Pancreas (tissue), 10 donors: Measurements from ENCODE around the gene YWHAE. TPM values are rescaled to one million over a fixed set of nuclear protein-coding genes. Genes with fewer than 3 reads are reported as not detected.
"Not testable (repeated sequence)": the region's sequence is repeated elsewhere in the genome, so short reads cannot be mapped to it uniquely, and the experiment has no call there.

Experiments
- ATAC-seq, 4 donors: fragments of 200-7000 bp; cut with Tn5 transposase; one replicate each; pipeline versions ENCODE4 v1.8.0 to v1.9.1; 2020; ENCODE audit warnings: mild to moderate bottlenecking in 4 of 4, moderate library complexity in 4 of 4
- DNase-seq, 6 donors: peaks; one replicate each; pipeline ENCODE4 v3.0.0-alpha.2; 2020
- FAIRE-seq: peaks from 2 replicates; lab custom pipeline; 2012; peaks lifted over from hg19 to GRCh38; lab: Jason Lieb, UNC
- H3K27ac ChIP-seq, 4 donors: fragments of 200-600 bp; sonication (generic); 1 replicate in 3 of 4; 2 replicates in 1 of 4; pipeline versions ENCODE4 v1.5.0 to v1.8.0; 2020
- H3K27me3 ChIP-seq, 4 donors: fragments of 200-600 bp; one replicate each; pipeline ENCODE4 v1.8.0; 2021
- H3K36me3 ChIP-seq, 3 donors: fragments of 200-600 bp; sonication (generic) in 1 of 3; one replicate each; pipeline versions ENCODE4 v1.5.0 to v1.8.0; 2020 to 2021
- H3K4me1 ChIP-seq, 3 donors: fragments of 200-600 bp; one replicate each; pipeline ENCODE4 v1.8.0; 2021
- H3K4me3 ChIP-seq, 4 donors: fragments of 200-600 bp; sonication (generic) in 2 of 4; one replicate each; pipeline versions ENCODE4 v1.5.0 to v1.8.0; 2020 to 2021
- H3K9me3 ChIP-seq, 4 donors: fragments of 200-600 bp; one replicate each; pipeline ENCODE4 v1.8.0; 2021
- WGBS, 2 donors: extraction: QIAGEN DNeasy Blood & Tissue Kit; methylation state at CpG; one replicate each; pipeline ENCODE4 v1.1.7; 2013; 5-methylcytosine and 5-hydroxymethylcytosine counted together
- intact Hi-C, 3 donors: fragments of 100-400 bp; cut with DNase I; formaldehyde crosslinking; loops; one replicate each; pipeline versions ENCODE4 v1.11.1 to v1.14.2; 2022
- polyA plus RNA-seq, 2 donors: library from polyadenylated mRNA; stranded (reverse); fragments of 200-250 nt; gene quantifications; one replicate each; pipeline ENCODE4 v1.2.3, GENCODE V29; 2013
- total RNA-seq, 6 donors: library from RNA; stranded (reverse); fragmentation: NEBNext Ultra II Directional in 4 of 6; extraction: Animal tissue kit (Norgen Biotek cat#: 25700) in 4 of 6; gene quantifications; one replicate each; pipeline versions ENCODE4 v1.2.1 to v1.2.4, GENCODE V29; 2021 to 2023
- TF ChIP-seq, protein P1 (sequence below), 4 donors: fragments of 200-600 bp; sonication (generic) in 3 of 4; IDR thresholded peaks; one replicate each; pipeline versions ENCODE4 v1.5.0 to v1.8.0; 2021; ENCODE audit warnings: antibody characterized with exemption in 4 of 4
- donor health status: healthy with polysubstance abuse.
- donor health status: DM: no; HTN: no; CAD: no; lungs with moderate emphysema.
- donor health status: DM: no; HTN: no; CAD: no.
- donor health status: control.
- donor health status: control.
- donor health status: Bipolar disorder and iron deficiency.
- donor health status: DM: yes; HTN: yes; CAD: no.
- donor health status: DM: no; HTN: no; CAD: no.
- donor health status: DM: no; HTN: no; CAD: no.
- donor health status: DM: yes; HTN: yes; CAD: no.

Gene YWHAE
- total and polyA plus RNA-seq, 8 donors = 131 to 236 (median 192) TPM

DNA sequence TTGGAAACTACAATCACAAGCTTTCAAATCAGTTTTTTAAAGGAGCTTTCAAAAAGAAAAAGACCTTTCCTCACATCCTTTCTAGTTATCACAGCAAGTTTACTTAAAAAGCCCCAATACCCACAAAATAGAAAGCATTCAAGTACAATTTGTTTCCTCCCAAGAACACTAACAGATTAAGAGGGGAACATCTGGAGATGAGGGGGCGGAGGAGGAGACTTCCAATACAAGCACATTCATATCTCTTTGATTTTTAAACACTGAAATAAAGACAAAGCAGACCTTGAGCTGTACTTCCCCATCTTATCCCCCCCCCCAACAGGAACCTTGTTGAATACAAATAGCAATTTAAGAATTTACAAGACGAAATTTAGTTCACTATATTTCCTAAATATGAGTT lies 2.0 kb downstream of the YWHAE start:
- DNase-seq (no peak), ATAC-seq (no peak), FAIRE-seq (no peak)
- H3K4me1 ChIP-seq = peaks cover 10 to 33% (median 17%) of the 10 kb centered on the region in 3 donors
- H3K4me3 ChIP-seq = peak overlapping the region in 3 of 4 donors; percentile 54 to 83 (median 82)
- 4 to 6% methylated on average over 2 of the region's 2 CpGs for WGBS, 2 donors
- H3K36me3 ChIP-seq = no peaks in the 10 kb centered on the region
- TF ChIP-seq, protein P1, sequence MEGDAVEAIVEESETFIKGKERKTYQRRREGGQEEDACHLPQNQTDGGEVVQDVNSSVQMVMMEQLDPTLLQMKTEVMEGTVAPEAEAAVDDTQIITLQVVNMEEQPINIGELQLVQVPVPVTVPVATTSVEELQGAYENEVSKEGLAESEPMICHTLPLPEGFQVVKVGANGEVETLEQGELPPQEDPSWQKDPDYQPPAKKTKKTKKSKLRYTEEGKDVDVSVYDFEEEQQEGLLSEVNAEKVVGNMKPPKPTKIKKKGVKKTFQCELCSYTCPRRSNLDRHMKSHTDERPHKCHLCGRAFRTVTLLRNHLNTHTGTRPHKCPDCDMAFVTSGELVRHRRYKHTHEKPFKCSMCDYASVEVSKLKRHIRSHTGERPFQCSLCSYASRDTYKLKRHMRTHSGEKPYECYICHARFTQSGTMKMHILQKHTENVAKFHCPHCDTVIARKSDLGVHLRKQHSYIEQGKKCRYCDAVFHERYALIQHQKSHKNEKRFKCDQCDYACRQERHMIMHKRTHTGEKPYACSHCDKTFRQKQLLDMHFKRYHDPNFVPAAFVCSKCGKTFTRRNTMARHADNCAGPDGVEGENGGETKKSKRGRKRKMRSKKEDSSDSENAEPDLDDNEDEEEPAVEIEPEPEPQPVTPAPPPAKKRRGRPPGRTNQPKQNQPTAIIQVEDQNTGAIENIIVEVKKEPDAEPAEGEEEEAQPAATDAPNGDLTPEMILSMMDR (IDR thresholded peaks at IDR 0.05) = no peak
- H3K9me3 ChIP-seq = no peaks in the 10 kb centered on the region
- H3K27me3 ChIP-seq = no peaks in the 10 kb centered on the region
- H3K27ac ChIP-seq = peak overlapping the region in 2 of 4 donors; percentile 10 to 23
- intact Hi-C loops = no loop called here

DNA sequence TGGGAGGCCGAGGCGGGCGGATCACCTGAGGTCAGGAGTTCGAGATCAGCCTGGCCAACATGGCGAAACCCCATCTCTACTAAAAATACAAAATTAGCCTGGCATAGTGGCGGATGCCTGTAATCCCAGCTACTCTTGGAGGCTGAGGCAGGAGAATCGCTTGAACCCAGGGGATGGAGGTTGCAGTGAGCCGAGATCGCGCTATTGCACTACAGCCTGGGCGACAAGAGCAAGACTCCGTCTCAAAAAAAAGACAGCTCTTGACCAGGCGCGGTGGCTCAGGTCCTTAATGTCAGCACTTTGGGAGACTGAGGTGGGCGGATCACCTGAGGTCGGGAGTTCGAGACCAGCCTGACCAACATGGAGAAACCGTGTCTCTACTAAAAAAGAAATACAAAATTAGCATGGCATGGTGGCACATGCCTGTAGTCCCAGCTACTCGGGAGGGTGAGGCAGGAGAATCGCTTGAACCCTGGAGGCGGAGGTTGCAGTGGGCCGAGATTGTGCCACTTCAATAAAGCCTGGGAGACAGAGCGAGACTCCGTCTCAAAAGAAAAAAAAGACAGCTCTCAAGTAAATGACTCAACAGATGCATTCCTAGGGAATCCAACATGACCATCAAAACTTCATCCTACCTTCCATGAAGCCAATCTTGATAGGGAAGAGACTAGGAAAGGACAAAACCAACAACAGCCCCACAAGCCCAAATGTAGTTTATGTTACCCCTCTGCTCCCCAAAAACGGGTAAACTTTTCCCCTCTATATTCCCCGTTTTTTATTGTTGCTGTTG lies 4.0 kb downstream of the YWHAE start:
- ATAC-seq, H3K9me3 ChIP-seq, FAIRE-seq, intact Hi-C loops, H3K36me3 ChIP-seq, DNase-seq, H3K27me3 ChIP-seq, H3K4me3 ChIP-seq: not testable (repeated sequence)
- peak overlapping the region in 1 of 4 donors; percentile 10 for H3K27ac ChIP-seq
- 90 to 91% methylated on average over 26 of the region's 26 CpGs for WGBS, 2 donors
- peaks cover 23 to 47% (median 31%) of the 10 kb centered on the region in 3 donors for H3K4me1 ChIP-seq

DNA sequence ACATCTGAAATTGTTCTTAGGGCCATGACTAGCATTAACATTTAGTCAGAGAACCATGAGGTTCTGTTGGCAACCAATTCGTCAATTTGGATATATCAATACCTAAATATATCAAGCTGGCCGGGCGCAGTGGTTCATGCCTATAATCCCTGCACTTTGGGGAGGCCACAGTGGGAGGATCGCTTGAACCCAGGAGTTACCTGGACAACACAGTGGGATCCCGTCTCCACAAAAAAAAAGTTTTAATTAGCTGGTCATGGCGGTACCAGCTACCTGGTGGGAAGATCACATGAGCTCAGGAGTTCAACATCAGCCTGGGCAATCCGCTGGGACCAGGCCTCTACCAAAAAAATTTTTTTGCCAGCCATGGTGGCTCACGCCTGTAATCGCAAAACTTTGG lies 8.4 kb downstream of the YWHAE start:
- peaks cover 40 to 52% (median 50%) of the 10 kb centered on the region in 3 donors for H3K4me1 ChIP-seq
- H3K27me3 ChIP-seq = no peaks in the 10 kb centered on the region
- no peak for ATAC-seq
- H3K27ac ChIP-seq = no peak overlapping the region
- FAIRE-seq = no peak
- 92 to 93% methylated on average over 9 of the region's 9 CpGs for whole genome bisulfite sequencing, 2 donors
- no peak overlapping the region for H3K4me3 ChIP-seq
- intact Hi-C loops = no loop called here
- no peak for DNase-seq
- no peaks in the 10 kb centered on the region for H3K9me3 ChIP-seq
- TF ChIP-seq, protein P1 (IDR thresholded peaks at IDR 0.05) = no peak
- H3K36me3 ChIP-seq = no peaks in the 10 kb centered on the region

DNA sequence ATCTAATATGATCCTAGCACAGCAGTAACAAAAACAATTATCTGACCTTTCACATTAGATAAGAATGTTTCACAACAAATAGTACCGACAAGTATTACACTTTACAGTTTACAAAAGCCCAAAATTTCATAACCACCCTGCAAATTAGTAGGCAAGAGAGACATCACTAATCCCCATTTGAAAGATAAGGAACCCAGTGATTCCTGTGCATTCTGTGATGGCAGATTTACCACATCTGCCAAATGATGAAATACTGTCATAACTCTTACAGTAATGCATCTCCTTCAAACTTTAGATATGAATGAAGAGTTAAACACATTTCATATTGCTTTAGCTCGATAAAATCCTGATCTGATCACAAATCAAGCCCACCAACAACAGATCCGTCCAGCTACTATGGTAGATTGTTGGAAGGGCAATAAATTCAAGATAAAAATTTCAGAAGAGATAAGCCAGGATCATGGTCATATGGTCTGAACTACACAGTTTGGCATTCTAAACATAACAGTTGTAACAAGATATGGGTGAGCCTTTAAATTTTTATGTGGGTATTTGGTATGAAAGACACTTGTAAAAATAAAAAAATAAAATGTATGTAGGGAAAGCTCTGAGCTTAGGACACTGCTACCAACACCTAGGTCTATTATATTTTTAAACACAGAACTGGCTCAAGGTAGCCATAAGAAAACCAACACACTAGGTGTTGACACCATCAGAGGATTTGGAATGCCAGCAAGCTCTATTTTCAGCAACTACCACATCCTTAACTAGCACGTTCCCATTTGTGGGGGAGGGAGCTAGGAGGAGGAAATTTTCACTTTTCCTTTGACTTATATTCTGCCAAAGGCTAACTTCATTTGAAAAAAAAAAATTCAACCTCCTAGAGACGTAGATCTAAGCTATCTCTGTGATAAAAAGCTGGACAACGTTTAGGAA lies 9.3 kb downstream of the YWHAE start:
- ATAC-seq (peak in 3 of 4 donors; percentile 11 to 45 (median 40)), FAIRE-seq (no peak), DNase-seq (no peak)
- no peaks in the 10 kb centered on the region for H3K9me3 ChIP-seq
- H3K27me3 ChIP-seq = no peaks in the 10 kb centered on the region
- TF ChIP-seq, protein P1 (IDR thresholded peaks at IDR 0.05) = no peak
- no peak overlapping the region for H3K4me3 ChIP-seq
- peak overlapping the region in 2 of 4 donors; percentile 1 to 5 for H3K27ac ChIP-seq
- intact Hi-C loops = no loop called here
- 4 to 6% methylated on average over 6 of the region's 6 CpGs for WGBS, 2 donors
- peaks cover 38 to 55% (median 50%) of the 10 kb centered on the region in 3 donors for H3K4me1 ChIP-seq
- H3K36me3 ChIP-seq = no peaks in the 10 kb centered on the region

DNA sequence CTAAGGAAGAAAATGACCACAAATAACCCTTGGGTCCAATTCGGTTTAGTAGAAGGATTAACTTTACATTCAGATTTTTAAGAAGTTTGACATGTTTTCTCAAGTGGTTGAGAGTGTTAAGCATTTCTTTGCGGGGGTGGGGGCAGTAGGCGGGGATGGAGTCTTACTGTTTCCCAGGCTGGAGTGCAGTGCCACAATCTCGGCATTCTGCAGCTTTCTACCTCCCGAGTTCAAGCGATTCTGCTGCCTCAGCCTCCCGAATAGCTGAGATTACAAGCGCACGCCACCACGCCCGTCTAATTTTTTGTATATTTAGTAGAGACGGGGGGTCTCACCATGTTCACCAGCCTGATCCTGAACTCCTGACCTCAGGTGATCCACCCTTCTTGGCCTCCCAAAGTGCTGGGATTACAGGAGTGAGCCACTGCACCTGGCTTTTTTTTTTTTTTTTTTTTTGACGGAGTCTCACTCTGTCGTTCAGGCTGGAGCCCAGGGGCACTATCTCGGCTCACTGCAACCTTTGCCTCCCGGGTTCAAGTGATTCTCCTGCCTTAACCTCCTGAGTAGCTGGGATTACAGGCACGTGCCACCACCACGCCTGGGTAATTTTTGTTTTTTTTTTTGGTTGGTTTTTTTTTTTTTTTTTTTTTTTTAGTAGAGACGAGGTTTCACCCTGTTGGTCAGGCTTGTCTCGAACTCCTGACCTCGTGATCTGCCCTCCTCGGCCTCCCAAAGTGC lies 12.4 kb downstream of the YWHAE start:
- H3K36me3 ChIP-seq, H3K27ac ChIP-seq, DNase-seq, H3K4me3 ChIP-seq, FAIRE-seq, H3K27me3 ChIP-seq, intact Hi-C loops, ATAC-seq, H3K9me3 ChIP-seq: not testable (repeated sequence)
- WGBS, 2 donors = 62 to 68% methylated on average over 22 of the region's 22 CpGs
- peaks cover 33 to 40% (median 34%) of the 10 kb centered on the region in 3 donors for H3K4me1 ChIP-seq

DNA sequence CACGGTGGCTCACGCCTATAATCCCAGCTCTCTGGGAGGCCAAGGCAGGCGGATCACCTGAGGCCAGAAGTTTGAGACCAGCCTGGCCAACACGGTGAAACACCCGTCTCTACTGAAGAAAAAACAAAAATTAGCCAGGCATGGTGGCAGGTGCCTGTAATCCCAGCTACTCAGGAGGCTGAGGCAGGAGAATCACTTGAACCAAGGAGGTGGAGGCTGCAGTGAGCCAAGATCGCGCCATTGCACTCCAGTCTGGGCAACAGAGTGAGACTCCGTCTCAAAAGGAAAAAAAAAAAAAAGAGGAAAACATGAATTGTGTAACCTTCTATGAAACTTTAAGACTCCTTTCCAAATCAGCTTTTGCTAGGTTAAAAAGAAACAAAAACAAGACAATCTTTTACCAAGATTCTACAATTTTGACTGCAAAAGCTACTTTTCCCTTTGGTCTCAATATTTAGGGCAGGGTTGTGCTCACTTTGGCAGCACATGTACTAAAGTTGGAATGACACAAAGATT lies 13.3 kb downstream of the YWHAE start:
- peaks cover 23 to 37% (median 27%) of the 10 kb centered on the region in 3 donors for H3K4me1 ChIP-seq
- WGBS, 2 donors = 86% methylated on average over 8 of the region's 8 CpGs
- H3K36me3 ChIP-seq, H3K27ac ChIP-seq, H3K27me3 ChIP-seq, FAIRE-seq, intact Hi-C loops, H3K4me3 ChIP-seq, ATAC-seq, DNase-seq, H3K9me3 ChIP-seq: not testable (repeated sequence)
